ENCODE data around the gene PDSS2. TPM values are rescaled to one million over a fixed set of nuclear protein-coding genes. Genes with fewer than 3 reads are reported as not detected.

Gene PDSS2
- polyA plus RNA-seq, 1 donor (not counting 4 experiments of a cell fraction or from before 2014, with no cell fraction given), result 12.5 TPM

DNA sequence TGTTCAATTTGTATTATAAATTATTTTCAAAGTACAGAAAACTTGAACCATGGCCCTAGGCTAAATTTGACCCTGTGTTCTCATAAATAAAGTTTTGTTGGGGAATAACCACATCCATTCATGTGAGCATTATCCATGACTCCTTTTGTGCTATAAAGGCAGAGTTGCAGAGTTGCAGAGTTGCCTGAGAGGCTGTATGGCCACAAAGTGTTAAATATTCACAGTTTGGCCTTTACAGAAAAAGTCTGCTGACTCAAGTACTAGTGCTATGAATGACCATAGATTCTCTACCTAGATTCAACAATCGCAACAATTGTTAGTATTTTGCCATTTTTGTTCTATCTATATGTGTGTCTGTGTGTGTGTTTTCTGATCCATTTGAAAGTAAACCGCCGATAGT lies 297.8 kb downstream of the PDSS2 start:
- TF ChIP-seq, protein P1, sequence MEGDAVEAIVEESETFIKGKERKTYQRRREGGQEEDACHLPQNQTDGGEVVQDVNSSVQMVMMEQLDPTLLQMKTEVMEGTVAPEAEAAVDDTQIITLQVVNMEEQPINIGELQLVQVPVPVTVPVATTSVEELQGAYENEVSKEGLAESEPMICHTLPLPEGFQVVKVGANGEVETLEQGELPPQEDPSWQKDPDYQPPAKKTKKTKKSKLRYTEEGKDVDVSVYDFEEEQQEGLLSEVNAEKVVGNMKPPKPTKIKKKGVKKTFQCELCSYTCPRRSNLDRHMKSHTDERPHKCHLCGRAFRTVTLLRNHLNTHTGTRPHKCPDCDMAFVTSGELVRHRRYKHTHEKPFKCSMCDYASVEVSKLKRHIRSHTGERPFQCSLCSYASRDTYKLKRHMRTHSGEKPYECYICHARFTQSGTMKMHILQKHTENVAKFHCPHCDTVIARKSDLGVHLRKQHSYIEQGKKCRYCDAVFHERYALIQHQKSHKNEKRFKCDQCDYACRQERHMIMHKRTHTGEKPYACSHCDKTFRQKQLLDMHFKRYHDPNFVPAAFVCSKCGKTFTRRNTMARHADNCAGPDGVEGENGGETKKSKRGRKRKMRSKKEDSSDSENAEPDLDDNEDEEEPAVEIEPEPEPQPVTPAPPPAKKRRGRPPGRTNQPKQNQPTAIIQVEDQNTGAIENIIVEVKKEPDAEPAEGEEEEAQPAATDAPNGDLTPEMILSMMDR (optimal IDR thresholded peaks at IDR 0.05 in 1 of 3, IDR thresholded peaks at IDR 0.05 in 1 of 3, conservative IDR thresholded peaks at IDR 0.05 in 1 of 3; ENCODE audit: extremely low read depth in 1 of 3, insufficient read depth in 2 of 3, low read length in 3 of 3), result no peak
- TF ChIP-seq EZH2 (IDR thresholded peaks at IDR 0.05; ENCODE audit: low read length), result no peak
- dilution Hi-C loops (cut with MboI; ENCODE audit: extremely low pct_ligation_motif_present, low sequenced_read_pairs), result no loop called here
- H2AFZ ChIP-seq (ENCODE audit: control insufficient read depth, low read length), result no peak overlapping the region

DNA sequence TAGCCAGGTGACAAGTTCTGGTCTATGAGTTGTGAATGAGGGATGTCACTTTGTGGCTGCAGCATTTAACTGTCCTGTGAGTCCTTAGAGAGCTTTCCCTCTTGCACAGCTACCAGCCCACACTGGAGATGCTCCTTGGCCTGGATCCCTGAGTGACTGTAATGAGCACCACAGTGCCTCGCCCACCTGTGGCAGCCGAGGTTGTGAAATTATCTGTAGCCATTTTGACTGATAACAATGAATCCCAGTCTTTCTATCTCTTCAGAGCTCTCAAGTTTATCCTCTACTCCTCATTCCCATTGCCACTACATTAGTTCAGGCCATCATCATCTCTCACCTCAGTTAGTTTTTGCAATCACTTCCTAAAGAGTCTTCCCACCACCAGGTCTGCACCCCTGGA lies 302.7 kb downstream of the PDSS2 start:
- H3K36me3 ChIP-seq (ENCODE audit: control insufficient read depth in 2 of 2, extremely low read depth in 1 of 2, insufficient read depth in 2 of 2, low read length in 2 of 2), result no peaks in the 10 kb centered on the region
- dilution Hi-C loops (cut with MboI; ENCODE audit: extremely low pct_ligation_motif_present, low sequenced_read_pairs), result no loop called here

More for the DNA sequence above, 297.8 kb downstream of the PDSS2 start:
- no peak for FAIRE-seq
- Histone ChIP-seq H3K4me2 (ENCODE audit: control insufficient read depth, extremely low read depth, insufficient read depth, low read depth, low read length) (no peak overlapping the region), H3K4me3 (ENCODE audit: control insufficient read depth in 2 of 3, extremely low read depth in 1 of 3, insufficient read depth in 2 of 3, low read depth in 1 of 3, low read length in 3 of 3) (no peak overlapping the region), H3K36me3 (ENCODE audit: control insufficient read depth in 2 of 2, extremely low read depth in 1 of 2, insufficient read depth in 2 of 2, low read length in 2 of 2) (no peaks in the 10 kb centered on the region), H3K27me3 (ENCODE audit: control insufficient read depth, extremely low read depth, insufficient read depth, low read length) (no peaks in the 10 kb centered on the region), H3K27ac (ENCODE audit: control insufficient read depth, insufficient read depth, low read length) (no peak overlapping the region), H4K20me1 (ENCODE audit: control insufficient read depth, extremely low read depth, insufficient read depth, low read length) (no peaks in the 10 kb centered on the region), H3K79me2 (ENCODE audit: control insufficient read depth, insufficient read depth, low read length) (no peaks in the 10 kb centered on the region), H3K9ac (ENCODE audit: control insufficient read depth, extremely low read depth, insufficient read depth, low read length) (no peak overlapping the region), H3K9me1 (ENCODE audit: control insufficient read depth, extremely low read depth, insufficient read depth, low read length) (no peaks in the 10 kb centered on the region), H3K9me3 (ENCODE audit: control insufficient read depth, low read depth, low read length) (no peaks in the 10 kb centered on the region), H3K4me1 (ENCODE audit: control insufficient read depth, extremely low read depth, insufficient read depth, low read length) (no peaks in the 10 kb centered on the region)
- DNase-seq (ENCODE audit: low read depth, low spot score), result no peak

More for the DNA sequence above, 302.7 kb downstream of the PDSS2 start:
- no peaks in the 10 kb centered on the region for H3K27me3 ChIP-seq (ENCODE audit: control insufficient read depth, extremely low read depth, insufficient read depth, low read length)
- no peaks in the 10 kb centered on the region for H3K79me2 ChIP-seq (ENCODE audit: control insufficient read depth, insufficient read depth, low read length)
- no peaks in the 10 kb centered on the region for H3K9me3 ChIP-seq (ENCODE audit: control insufficient read depth, low read depth, low read length)
- peaks cover 5% of the 10 kb centered on the region for H3K4me1 ChIP-seq (ENCODE audit: control insufficient read depth, extremely low read depth, insufficient read depth, low read length)
- no peaks in the 10 kb centered on the region for H3K9me1 ChIP-seq (ENCODE audit: control insufficient read depth, extremely low read depth, insufficient read depth, low read length)
- H3K4me2 ChIP-seq (ENCODE audit: control insufficient read depth, extremely low read depth, insufficient read depth, low read depth, low read length), result no peak overlapping the region
- H2AFZ ChIP-seq (ENCODE audit: control insufficient read depth, low read length), result no peak overlapping the region
- no peak for FAIRE-seq
- H3K4me3 ChIP-seq (ENCODE audit: control insufficient read depth in 2 of 3, extremely low read depth in 1 of 3, insufficient read depth in 2 of 3, low read depth in 1 of 3, low read length in 3 of 3), result no peak overlapping the region
- DNase-seq (ENCODE audit: low read depth, low spot score), result no peak
- no peak for TF ChIP-seq EZH2 (IDR thresholded peaks at IDR 0.05; ENCODE audit: low read length)
- TF ChIP-seq, protein P1 (optimal IDR thresholded peaks at IDR 0.05 in 1 of 3, IDR thresholded peaks at IDR 0.05 in 1 of 3, conservative IDR thresholded peaks at IDR 0.05 in 1 of 3; ENCODE audit: extremely low read depth in 1 of 3, insufficient read depth in 2 of 3, low read length in 3 of 3), result no peak
- no peak overlapping the region for H3K9ac ChIP-seq (ENCODE audit: control insufficient read depth, extremely low read depth, insufficient read depth, low read length)
- no peak overlapping the region for H3K27ac ChIP-seq (ENCODE audit: control insufficient read depth, insufficient read depth, low read length)
- no peaks in the 10 kb centered on the region for H4K20me1 ChIP-seq (ENCODE audit: control insufficient read depth, extremely low read depth, insufficient read depth, low read length)

Data from keratinocyte (primary cell).